HFF-Myc (cell line): ENCODE measurements around the gene LRRC15.

Experiments
- DNase-seq: peaks from one replicate; pipeline ENCODE4 v3.0.0-alpha.2; 2011; ENCODE audit warnings: low read depth; ENCODE audit errors: extremely low read depth
- H3K4me3 ChIP-seq: replicated peaks from 2 replicates; pipeline ENCODE4 v1.5.1; 2011; ENCODE audit warnings: low read depth, mild to moderate bottlenecking, control low read depth, low read length
- CTCF ChIP-seq: IDR thresholded peaks from 2 replicates; pipeline ENCODE4 v1.5.1; 2012; ENCODE audit warnings: mild to moderate bottlenecking, low read depth, low read length, control low read depth; ENCODE audit errors: missing control alignments

LRRC15 gene

DNA sequence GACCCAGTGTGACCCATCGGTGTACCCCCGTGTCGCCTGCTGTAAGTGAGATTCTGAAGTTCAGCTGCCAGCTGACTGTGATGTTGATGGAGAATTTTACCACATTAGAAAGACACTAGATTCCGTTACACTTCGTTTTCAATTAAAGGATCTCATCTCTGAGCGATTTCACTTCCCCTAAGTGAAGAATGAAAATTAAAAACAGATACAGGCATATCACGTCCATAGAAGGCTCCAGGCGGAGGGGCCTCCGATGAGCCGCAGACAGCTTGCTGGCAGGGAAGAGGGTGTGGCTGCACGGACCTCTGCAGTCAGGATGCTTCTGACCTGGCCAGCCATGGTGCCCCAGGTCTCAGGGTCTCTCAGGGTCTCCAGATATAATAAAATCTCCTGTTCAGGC is 11.9 kb downstream of the LRRC15 start:
- H3K4me3 ChIP-seq = no peak overlapping the region
- no peak for DNase-seq
- TF ChIP-seq CTCF = no peak

- no peak for TF ChIP-seq CTCF
- H3K4me3 ChIP-seq = no peak overlapping the region
- no peak for DNase-seq
Measured at GRCh38 chr3:194355379-194355778, 14.2 kb downstream of the LRRC15 start.

DNA sequence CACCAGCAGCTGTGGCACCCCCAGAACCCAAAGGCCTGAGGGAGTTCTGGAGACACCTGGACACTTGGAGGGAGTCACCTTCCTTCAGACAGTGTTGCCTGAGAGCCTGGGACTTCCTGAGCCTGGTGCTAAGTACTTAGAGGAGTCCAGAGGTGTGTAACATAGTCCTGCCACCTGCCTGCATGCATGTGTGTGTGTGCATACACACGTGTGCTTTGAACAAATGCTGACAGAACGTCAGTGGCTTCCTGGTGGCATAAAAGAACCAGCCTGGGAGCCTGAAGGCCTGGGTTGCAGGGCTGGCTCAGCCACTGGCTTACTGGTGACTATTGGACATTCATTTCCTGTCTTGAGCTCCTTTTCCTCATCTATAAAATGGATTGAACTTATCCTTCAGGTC is 15.2 kb downstream of the LRRC15 start:
- DNase-seq = no peak
- no peak for TF ChIP-seq CTCF
- H3K4me3 ChIP-seq = no peak overlapping the region

GRCh38 chr3:194352667-194353246 is 16.8 kb downstream of the LRRC15 start:
- DNase-seq = no peak
- TF ChIP-seq CTCF = no peak
- no peak overlapping the region for H3K4me3 ChIP-seq

DNA sequence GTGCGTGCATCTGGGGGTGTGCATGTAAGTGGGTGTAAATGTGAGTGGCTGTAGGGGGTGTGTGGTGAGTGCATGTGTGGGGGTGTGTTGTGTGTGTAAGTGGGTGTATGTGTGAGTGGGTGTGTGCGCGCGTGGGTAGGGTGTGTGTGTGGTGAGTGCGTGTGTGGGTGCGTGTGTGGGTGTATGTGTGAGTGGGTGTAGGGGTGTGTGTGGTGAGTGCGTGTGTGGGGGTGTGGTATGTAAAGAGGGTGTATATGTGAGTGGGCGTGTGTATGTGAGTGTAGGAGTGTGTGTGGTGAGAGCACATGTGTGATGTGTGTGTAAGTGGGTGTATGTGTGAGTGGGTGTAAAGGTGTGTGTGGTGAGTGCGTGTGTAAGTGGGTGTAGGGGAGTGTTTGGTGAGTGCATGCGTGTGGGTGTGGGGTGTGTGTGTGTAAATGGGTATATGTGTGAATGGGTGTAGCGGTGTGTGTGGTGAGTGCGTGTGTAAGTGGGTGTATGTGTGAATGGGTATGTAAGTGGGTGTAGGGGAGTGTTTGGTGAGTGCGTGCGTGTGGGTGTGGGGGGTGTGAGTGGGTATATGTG is 17.5 kb downstream of the LRRC15 start:
- no peak for DNase-seq
- H3K4me3 ChIP-seq = no peak overlapping the region
- no peak for TF ChIP-seq CTCF

- DNase-seq = no peak
- no peak within 1 kb of the TSS for H3K4me3 ChIP-seq
- no peak for TF ChIP-seq CTCF
Measured at GRCh38 chr3:194351080-194351672, 18.4 kb downstream of the LRRC15 start, which contains the start of gene CPN2. Gene CPN2, minus strand, starts transcription at chr3:194351328. Its CDS starts 8,626 bp downstream, at chr3:194342702.
